Sigmoid colon (tissue), 7 donors: Measurements from ENCODE around the gene DCUN1D4. TPM values are rescaled to one million over a fixed set of nuclear protein-coding genes. Genes with fewer than 3 reads are reported as not detected.

Experiments used
- DNase-seq: peaks from one replicate; pipeline ENCODE4 v3.0.0-alpha.2; 2019
- H3K27ac ChIP-seq, 4 donors: fragments of 200-600 bp; sonication (generic); one replicate each; pipeline ENCODE4 v1.5.1; 2016 to 2019; ENCODE audit warnings: mild to moderate bottlenecking in 1 of 4
- H3K27me3 ChIP-seq, 3 donors: fragments of 200-600 bp; sonication (generic); one replicate each; pipeline ENCODE4 v1.5.1; 2019; ENCODE audit warnings: mild to moderate bottlenecking in 1 of 3
- H3K36me3 ChIP-seq, 4 donors: fragments of 200-600 bp; sonication (generic); one replicate each; pipeline ENCODE4 v1.5.1; 2016 to 2019
- H3K4me1 ChIP-seq, 4 donors: fragments of 200-600 bp; sonication (generic); one replicate each; pipeline ENCODE4 v1.5.1; 2017 to 2019
- H3K4me3 ChIP-seq, 4 donors: fragments of 200-600 bp; sonication (generic); one replicate each; pipeline ENCODE4 v1.5.1; 2017 to 2019; ENCODE audit warnings: mild to moderate bottlenecking in 2 of 4, moderate library complexity in 1 of 4
- H3K9me3 ChIP-seq, 4 donors: fragments of 200-600 bp in 3 of 4; sonication (generic) in 3 of 4; one replicate each; pipeline versions ENCODE4 v1.5.1 to v1.6.1; 2013 to 2019
- EP300 ChIP-seq, 4 donors: sonication (generic); formaldehyde crosslinking; IDR thresholded peaks; one replicate each; pipeline ENCODE4 v1.6.1; 2017; ENCODE audit warnings: antibody characterized with exemption in 4 of 4
- POLR2A ChIP-seq, 2 donors: fragments of 450-650 bp; IDR thresholded peaks; one replicate each; pipeline ENCODE4 v1.6.1; 2016; ENCODE audit warnings: antibody characterized with exemption in 2 of 2, mild to moderate bottlenecking in 2 of 2, moderate library complexity in 2 of 2
- POLR2AphosphoS5 ChIP-seq, 4 donors: sonication (generic); formaldehyde crosslinking; IDR thresholded peaks; one replicate each; pipeline ENCODE4 v1.6.1; 2017; ENCODE audit warnings: antibody characterized with exemption in 4 of 4
- WGBS, 2 donors: extraction: QIAGEN DNeasy Blood & Tissue Kit; methylation state at CpG; one replicate each; pipeline ENCODE4 v1.1.7; 2013; 5-methylcytosine and 5-hydroxymethylcytosine counted together
- intact Hi-C: fragments of 100-400 bp; cut with DNase I; formaldehyde crosslinking; loops from one replicate; pipeline ENCODE4 v1.15.1; 2023
- polyA plus RNA-seq, 3 donors: library from polyadenylated mRNA; stranded (reverse); fragments of 200-250 nt; gene quantifications; one replicate each; pipeline ENCODE4 v1.2.3, GENCODE V29; 2013
- total RNA-seq, 4 donors: library from RNA; depleted of rRNA; stranded (reverse); fragments of >200 nt; gene quantifications; one replicate each; pipeline ENCODE4 v1.1.0, GENCODE V29; 2016
- TF ChIP-seq, protein P1 (sequence below), 4 experiments: fragments of 450-650 bp in 3 of 4; fragments of 200-600 bp in 1 of 4; IDR thresholded peaks; one replicate each; pipeline ENCODE4 v1.5.1; 2016 to 2019; ENCODE audit warnings: antibody characterized with exemption in 4 of 4, mild to moderate bottlenecking in 3 of 4, moderate library complexity in 2 of 4
- donor health status: healthy with polysubstance abuse.
- donor health status: Bipolar disorder and iron deficiency.
- donor health status: healthy.

DCUN1D4 gene
- total and polyA plus RNA-seq, 7 donors: 9.6 to 76.2 (median 48.6) TPM

DNA sequence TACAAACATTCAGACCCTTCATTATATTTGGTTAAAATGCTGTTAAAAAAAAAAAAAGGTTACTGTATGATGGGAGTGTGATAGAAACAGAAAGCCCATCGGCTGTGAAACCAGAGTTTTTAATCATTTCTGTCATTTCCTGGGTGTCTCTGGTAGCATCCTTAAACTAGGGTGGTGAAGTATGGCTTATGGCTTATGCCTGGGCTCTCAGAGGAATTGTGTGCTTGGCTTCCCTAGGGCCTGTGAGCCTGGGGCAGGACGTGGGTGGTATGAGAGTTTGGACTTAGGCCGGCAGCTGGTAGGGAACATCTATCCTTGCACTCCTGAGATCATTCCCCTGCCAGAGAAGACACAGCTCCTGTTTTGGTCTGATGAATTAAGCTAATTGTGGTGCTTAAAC is 52.2 kb downstream of the DCUN1D4 start:
- 86 to 87% methylated on average over 3 of the region's 3 CpGs for WGBS, 2 donors

GRCh38 chr4:51895816-51896408 is 53.0 kb downstream of the DCUN1D4 start:
- intact Hi-C loops: loop anchor here (5.0 kb wide), 1 partner anchor 54 kb away; the partner anchor contains the start of gene DCUN1D4
- peak; percentile 78 for DNase-seq
- Histone ChIP-seq H3K36me3 (peaks cover 0 to 59% (median 9%) of the 10 kb centered on the region in 4 donors), H3K4me3 (no peak overlapping the region), H3K27ac (peak overlapping the region; percentile 20 to 61 (median 43)), H3K9me3 (no peaks in the 10 kb centered on the region), H3K27me3 (no peaks in the 10 kb centered on the region), H3K4me1 (peaks cover 0 to 20% (median 3%) of the 10 kb centered on the region in 4 donors)
- WGBS, 2 donors: 22 to 34% methylated on average over 2 of the region's 2 CpGs
- no peak for TF ChIP-seq POLR2AphosphoS5 (IDR thresholded peaks at IDR 0.05)
- TF ChIP-seq, protein P1, sequence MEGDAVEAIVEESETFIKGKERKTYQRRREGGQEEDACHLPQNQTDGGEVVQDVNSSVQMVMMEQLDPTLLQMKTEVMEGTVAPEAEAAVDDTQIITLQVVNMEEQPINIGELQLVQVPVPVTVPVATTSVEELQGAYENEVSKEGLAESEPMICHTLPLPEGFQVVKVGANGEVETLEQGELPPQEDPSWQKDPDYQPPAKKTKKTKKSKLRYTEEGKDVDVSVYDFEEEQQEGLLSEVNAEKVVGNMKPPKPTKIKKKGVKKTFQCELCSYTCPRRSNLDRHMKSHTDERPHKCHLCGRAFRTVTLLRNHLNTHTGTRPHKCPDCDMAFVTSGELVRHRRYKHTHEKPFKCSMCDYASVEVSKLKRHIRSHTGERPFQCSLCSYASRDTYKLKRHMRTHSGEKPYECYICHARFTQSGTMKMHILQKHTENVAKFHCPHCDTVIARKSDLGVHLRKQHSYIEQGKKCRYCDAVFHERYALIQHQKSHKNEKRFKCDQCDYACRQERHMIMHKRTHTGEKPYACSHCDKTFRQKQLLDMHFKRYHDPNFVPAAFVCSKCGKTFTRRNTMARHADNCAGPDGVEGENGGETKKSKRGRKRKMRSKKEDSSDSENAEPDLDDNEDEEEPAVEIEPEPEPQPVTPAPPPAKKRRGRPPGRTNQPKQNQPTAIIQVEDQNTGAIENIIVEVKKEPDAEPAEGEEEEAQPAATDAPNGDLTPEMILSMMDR (IDR thresholded peaks at IDR 0.05): peak; percentile 56 to 75 (median 72)
- no peak for TF ChIP-seq POLR2A (IDR thresholded peaks at IDR 0.05)

More for the DNA sequence above, 52.2 kb downstream of the DCUN1D4 start:
- no peak for TF ChIP-seq POLR2A (IDR thresholded peaks at IDR 0.05)
- no peak for TF ChIP-seq POLR2AphosphoS5 (IDR thresholded peaks at IDR 0.05)
- no peak for TF ChIP-seq EP300 (IDR thresholded peaks at IDR 0.05)
- TF ChIP-seq, protein P1 (IDR thresholded peaks at IDR 0.05): no peak
- Histone ChIP-seq H3K36me3 (peaks cover 0 to 59% (median 11%) of the 10 kb centered on the region in 4 donors), H3K4me1 (peaks cover 0 to 20% (median 3%) of the 10 kb centered on the region in 4 donors), H3K27ac (peak overlapping the region in 2 of 4 donors; percentile 46 to 61), H3K27me3 (no peaks in the 10 kb centered on the region), H3K9me3 (no peaks in the 10 kb centered on the region), H3K4me3 (no peak overlapping the region)
- intact Hi-C loops: loop anchor here (5.0 kb wide), 1 partner anchor 53 kb away; the partner anchor contains the start of gene DCUN1D4
- no peak for DNase-seq

DNA sequence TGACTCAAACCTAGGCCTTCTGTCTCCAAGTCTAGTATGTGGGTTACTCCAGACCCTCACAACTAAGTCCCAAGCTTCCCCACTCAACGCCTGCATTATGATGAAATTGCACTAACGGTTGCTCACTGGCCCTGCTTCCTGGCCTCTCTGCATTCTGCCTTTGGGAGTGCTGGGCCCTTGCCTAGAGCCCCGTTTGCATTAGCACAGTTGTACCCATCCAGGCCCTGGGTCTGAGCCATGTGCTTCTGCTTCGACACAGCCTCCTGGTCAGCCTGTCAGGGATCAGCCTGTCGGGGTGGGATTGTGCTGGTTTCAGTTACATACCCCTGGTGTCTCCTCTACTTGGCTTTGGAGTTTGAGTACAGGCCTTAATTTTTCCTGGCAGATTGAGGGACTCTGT is 58.4 kb downstream of the DCUN1D4 start:
- no peaks in the 10 kb centered on the region for H3K9me3 ChIP-seq
- 87 to 91% methylated on average over 5 of the region's 5 CpGs for WGBS, 2 donors
- intact Hi-C loops: no loop called here
- H3K27me3 ChIP-seq: no peaks in the 10 kb centered on the region
- TF ChIP-seq POLR2AphosphoS5 (IDR thresholded peaks at IDR 0.05) (no peak), EP300 (IDR thresholded peaks at IDR 0.05) (no peak), POLR2A (IDR thresholded peaks at IDR 0.05) (no peak)
- TF ChIP-seq, protein P1 (IDR thresholded peaks at IDR 0.05): no peak
- H3K4me1 ChIP-seq: peaks cover 0 to 11% (median 3%) of the 10 kb centered on the region in 4 donors
- H3K36me3 ChIP-seq: peaks cover 0 to 60% (median 7%) of the 10 kb centered on the region in 4 donors
- no peak for DNase-seq
- H3K4me3 ChIP-seq: no peak overlapping the region
- H3K27ac ChIP-seq: no peak overlapping the region

DNA sequence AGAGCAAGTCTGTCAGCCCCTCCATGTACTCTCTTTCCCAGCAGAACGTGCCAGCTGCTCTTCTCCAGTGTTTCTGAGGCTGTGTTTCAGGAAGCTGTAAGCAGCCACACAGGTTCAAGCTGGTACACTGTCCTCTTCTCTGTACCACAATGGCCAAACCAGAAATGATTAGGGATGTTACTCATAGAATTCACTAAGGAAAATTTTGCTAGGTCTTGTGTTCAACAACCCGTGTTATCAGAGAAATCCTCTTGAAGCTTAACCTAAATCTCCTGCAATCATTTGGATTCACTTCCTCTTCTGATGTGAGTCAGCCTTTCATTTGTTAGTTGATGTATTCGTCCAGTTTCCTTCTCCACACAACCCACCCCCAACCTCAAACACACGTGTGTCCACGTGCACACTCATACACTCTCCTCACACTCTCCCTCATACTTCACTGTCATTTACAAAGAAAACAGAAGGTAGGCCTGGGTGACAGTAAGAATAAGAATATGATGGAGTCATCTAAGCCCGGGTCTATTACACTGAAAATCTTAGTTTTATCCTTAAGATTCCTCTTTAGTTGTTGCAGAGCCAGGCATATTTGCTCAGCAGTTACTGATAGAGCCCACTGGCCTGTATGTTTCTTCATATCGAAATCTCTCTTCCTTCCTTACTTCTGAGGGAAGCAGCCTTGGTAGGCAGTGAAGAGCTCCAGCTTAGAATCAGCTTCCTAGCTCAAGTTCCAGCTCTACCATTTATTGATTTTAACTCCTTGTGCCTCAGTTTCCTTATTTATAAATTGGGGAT is 63.4 kb downstream of the DCUN1D4 start:
- peaks cover 0 to 18% (median 14%) of the 10 kb centered on the region in 4 donors for H3K4me1 ChIP-seq
- no peaks in the 10 kb centered on the region for H3K27me3 ChIP-seq
- H3K27ac ChIP-seq: no peak overlapping the region
- H3K9me3 ChIP-seq: no peaks in the 10 kb centered on the region
- TF ChIP-seq POLR2A (IDR thresholded peaks at IDR 0.05) (no peak), POLR2AphosphoS5 (IDR thresholded peaks at IDR 0.05) (no peak), EP300 (IDR thresholded peaks at IDR 0.05) (no peak)
- TF ChIP-seq, protein P1 (IDR thresholded peaks at IDR 0.05): no peak
- no peak overlapping the region for H3K4me3 ChIP-seq
- peaks cover 0 to 68% (median 13%) of the 10 kb centered on the region in 4 donors for H3K36me3 ChIP-seq
- WGBS, 2 donors: 34 to 42% methylated on average over 7 of the region's 7 CpGs
- no peak for DNase-seq
- intact Hi-C loops: no loop called here
